GM10248 (cell line): ENCODE measurements around the gene CFAP90.

Experiments used
- CTCF ChIA-PET: fragments of 300-600 bp; sonication (Branson Sonifier 250); formaldehyde crosslinking; extraction: SDS; loops from one replicate; lab custom pipeline; 2021; ENCODE audit warnings: antibody characterized with exemption; lab: Yijun Ruan, JAX
- POLR2A ChIA-PET: fragments of 350-650 bp; sonication (Branson Sonifier 250); formaldehyde crosslinking; extraction: SDS; loops from one replicate; lab custom pipeline; 2020; ENCODE audit warnings: antibody characterized with exemption; lab: Yijun Ruan, JAX
- DNase-seq: peaks from one replicate; pipeline ENCODE4 v3.0.0; 2012; ENCODE audit errors: extremely low spot score
- TF ChIP-seq, protein P1 (sequence below): IDR thresholded peaks from 2 replicates; pipeline ENCODE4 v1.5.1; 2012; ENCODE audit warnings: mild to moderate bottlenecking, low read depth; ENCODE audit errors: extremely low read depth, missing control alignments, control extremely low read depth

CFAP90 gene

DNA sequence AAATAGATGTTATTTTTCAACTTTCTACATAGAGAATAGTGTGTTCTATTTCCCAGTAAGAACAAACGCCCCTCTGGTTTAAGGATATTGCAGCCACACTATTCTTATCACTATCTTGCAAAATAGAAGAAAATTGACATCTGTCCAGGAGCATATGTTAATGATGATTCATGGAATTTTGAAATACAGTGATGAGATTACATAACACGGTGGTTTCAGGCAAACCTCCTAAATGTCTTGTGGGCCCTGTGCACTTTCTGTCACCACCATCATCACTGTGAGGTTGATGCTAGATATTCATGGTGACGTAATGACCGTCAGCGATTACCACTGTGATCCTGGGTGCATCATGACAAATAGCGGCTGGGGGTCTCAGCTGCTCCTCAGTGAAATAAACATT lies 48.1 kb downstream of the CFAP90 start:
- DNase-seq, result no peak

DNA sequence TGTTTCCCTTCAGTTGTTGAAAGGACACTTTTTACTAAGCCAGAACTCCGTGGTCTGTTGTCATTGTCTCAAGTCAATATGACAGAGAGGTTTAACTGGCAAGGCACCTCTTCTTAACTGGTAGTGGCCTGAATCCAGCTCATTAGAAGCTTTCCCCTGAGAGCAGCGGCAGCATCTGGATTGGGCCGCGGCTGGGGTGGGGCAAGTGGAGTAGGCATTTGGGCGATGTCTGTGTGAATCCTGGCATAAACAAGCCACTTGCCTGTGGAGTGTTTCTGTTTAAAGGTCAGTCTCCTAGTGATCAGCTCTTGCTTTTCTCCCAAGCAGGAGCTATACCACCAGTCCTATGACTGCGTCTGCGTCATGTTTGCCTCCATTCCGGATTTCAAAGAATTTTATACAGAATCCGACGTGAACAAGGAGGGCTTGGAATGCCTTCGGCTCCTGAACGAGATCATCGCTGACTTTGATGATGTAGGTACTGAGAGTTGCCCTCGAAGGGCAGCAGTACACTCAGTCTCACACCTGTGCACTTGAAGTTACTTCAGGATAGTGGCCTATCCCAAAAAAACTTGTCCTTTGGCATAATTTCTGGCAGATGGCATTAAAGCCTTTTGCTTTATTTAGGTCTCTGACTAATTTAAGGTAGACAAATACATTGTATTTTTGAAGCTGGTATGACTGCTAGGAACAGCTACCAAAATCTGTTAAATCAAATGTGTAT lies 48.9 kb downstream of the CFAP90 start:
- TF ChIP-seq, protein P1, sequence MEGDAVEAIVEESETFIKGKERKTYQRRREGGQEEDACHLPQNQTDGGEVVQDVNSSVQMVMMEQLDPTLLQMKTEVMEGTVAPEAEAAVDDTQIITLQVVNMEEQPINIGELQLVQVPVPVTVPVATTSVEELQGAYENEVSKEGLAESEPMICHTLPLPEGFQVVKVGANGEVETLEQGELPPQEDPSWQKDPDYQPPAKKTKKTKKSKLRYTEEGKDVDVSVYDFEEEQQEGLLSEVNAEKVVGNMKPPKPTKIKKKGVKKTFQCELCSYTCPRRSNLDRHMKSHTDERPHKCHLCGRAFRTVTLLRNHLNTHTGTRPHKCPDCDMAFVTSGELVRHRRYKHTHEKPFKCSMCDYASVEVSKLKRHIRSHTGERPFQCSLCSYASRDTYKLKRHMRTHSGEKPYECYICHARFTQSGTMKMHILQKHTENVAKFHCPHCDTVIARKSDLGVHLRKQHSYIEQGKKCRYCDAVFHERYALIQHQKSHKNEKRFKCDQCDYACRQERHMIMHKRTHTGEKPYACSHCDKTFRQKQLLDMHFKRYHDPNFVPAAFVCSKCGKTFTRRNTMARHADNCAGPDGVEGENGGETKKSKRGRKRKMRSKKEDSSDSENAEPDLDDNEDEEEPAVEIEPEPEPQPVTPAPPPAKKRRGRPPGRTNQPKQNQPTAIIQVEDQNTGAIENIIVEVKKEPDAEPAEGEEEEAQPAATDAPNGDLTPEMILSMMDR, result no peak
- no peak for DNase-seq
- ChIA-PET CTCF (interaction anchor here (1.0 to 1.5 kb wide), 3 partner anchors 10 to 47 kb away, joined by 3 to 4 read pairs (median 3); no protein-coding TSS in a partner anchor), POLR2A (no interaction called here)

More for the DNA sequence above, 48.1 kb downstream of the CFAP90 start:
- ChIA-PET POLR2A (no interaction called here), CTCF (no interaction called here)
- TF ChIP-seq, protein P1, result no peak

DNA sequence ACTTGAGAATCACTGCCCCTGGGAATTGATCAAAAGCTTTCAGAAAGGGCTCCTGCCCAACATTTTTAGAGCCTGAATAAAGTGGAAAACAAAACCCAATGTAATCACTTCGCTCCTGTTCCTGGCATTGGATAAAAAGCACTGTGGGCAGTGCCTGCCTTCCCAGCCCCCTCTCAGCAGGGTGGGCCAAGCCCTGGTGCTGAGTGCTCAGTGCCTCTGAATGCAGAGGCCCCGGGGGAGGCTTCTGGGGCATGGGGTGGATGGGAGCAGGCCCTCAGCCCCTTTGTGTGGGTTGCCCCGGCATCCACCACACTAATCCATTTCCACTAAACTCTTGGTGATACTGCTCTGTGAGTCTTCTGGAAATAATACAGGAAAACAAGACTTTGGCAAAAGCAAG lies 55.6 kb downstream of the CFAP90 start:
- TF ChIP-seq, protein P1, result no peak
- ChIA-PET POLR2A (no interaction called here), CTCF (interaction anchor here (1.0 to 1.7 kb wide), 6 partner anchors 9 to 63 kb away, joined by 3 to 7 read pairs (median 4); no protein-coding TSS in a partner anchor)
- DNase-seq, result no peak

DNA sequence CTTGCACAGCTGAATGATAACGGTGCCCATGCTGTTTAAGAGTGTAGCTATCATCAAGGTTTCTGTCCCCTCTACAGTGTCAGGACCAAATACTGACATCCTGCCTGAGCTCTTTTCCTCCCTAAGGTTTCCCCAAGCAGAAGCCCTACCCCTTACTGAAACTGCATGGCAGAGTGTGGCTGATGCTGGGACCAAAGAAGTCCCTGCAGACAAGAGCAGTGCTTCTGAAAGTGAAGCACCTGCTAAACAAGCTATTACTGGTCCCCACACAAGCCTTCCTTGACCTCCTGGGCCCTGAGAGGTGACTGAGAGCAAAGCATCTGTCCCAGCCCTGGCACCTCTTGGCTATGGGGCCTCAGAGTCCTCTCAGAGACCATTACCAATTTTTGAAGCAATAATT lies 56.1 kb downstream of the CFAP90 start:
- CTCF ChIA-PET, result interaction anchor here (1.0 to 1.7 kb wide), 5 partner anchors 9 to 63 kb away, joined by 4 to 7 read pairs (median 5); no protein-coding TSS in a partner anchor
- POLR2A ChIA-PET, result no interaction called here

DNA sequence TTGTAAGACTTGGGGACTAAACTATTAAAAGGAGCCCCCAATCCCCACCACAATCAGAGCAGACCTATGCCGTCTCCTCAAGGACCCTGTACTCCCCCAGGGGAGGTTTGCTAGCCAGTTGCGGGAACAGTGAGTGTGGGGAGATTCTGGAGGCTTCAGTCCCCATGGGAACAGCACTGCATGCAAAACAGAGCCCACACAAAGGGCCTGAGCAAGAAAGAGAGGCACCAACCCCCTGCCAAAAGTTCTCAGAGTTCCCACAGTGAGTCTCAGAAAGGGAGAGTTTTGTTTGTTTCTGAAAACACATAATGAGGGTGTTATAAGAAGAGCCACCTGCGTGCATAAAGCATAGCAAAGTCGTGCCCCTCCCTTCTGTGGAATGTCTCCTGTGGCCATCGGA lies 56.6 kb downstream of the CFAP90 start:
- TF ChIP-seq, protein P1, result no peak
- ChIA-PET POLR2A (no interaction called here), CTCF (interaction anchor here (1.1 to 1.7 kb wide), 4 partner anchors 10 to 40 kb away, joined by 3 to 7 read pairs (median 5); no protein-coding TSS in a partner anchor)
- peak; percentile 66 for DNase-seq

More for the DNA sequence above, 56.1 kb downstream of the CFAP90 start:
- TF ChIP-seq, protein P1, result no peak
- DNase-seq, result peak; percentile 20

DNA sequence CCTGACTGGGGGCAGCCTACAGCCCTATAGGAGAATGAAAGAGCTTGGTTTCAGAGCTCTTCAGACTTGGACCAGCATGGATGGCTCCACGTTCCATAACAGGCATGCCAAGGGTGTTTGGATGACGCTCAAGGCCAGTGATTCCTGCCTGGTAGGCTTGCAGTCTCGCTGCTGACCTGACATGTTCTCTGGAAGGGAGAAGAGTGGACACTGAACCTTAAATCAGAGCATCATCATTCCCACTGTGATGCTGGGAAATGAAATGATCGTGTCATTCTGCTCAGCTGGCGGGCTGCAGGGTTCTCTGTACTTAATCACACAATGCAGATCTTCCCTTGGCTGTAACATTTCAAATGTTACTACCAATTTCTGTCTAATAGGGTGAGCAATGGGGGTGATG lies 57.0 kb downstream of the CFAP90 start:
- TF ChIP-seq, protein P1, result no peak
- POLR2A ChIA-PET, result no interaction called here
- CTCF ChIA-PET, result interaction anchor here (1.0 to 1.7 kb wide), 4 partner anchors 10 to 39 kb away, joined by 3 to 7 read pairs (median 4); no protein-coding TSS in a partner anchor
- no peak for DNase-seq
